GM18502 (cell line): ENCODE data around the gene USP10.
"Not testable (repeated sequence)": the region's sequence is repeated elsewhere in the genome, so short reads cannot be mapped to it uniquely, and the experiment has no call there.

Experiments used
- ATAC-seq: cut with Tn5 transposase; IDR thresholded peaks from one replicate; pipeline ENCODE4 v1.9.1; 2021; ENCODE audit warnings: mild to moderate bottlenecking; ENCODE audit not compliant: unreplicated experiment, poor library complexity

The USP10 gene

DNA sequence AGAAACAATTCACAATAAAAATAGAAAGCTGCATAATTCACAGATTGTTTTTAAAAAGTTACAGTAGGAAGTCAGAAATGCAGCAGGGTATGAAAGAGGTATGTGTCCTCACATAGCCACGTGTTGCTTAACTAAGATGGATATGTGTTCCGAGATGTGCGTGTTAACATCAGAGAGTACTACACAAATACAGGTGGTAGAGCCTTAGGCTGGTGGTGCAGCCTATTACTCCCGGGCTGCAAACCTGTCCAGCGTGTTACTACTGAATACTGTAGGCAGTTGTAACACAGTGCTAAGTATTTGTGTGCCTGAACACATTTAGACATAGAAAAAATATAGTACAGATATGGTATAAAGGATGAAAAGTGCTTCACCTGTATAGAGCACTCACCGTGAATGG, 46.4 kb downstream of the USP10 start:
- ATAC-seq = no peak

DNA sequence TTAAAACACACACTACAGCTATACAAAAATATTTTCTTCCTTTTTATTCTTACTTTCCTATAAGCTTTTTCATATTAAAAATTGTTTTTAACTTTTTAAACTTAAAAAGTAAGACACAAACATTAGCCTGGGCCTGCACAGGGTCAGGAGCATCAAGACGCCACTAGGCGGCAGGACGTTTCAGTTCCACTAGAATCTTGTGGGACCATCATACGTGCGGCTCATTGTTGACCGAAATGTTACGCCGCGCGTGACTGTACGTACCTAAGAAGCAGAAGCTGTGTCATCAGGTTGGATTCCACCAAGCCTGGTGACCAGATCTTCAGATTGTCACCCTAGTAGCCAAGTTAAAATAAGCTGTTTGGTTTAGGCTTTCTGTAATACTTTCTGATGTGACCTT, 47.1 kb downstream of the USP10 start:
- no peak for ATAC-seq

DNA sequence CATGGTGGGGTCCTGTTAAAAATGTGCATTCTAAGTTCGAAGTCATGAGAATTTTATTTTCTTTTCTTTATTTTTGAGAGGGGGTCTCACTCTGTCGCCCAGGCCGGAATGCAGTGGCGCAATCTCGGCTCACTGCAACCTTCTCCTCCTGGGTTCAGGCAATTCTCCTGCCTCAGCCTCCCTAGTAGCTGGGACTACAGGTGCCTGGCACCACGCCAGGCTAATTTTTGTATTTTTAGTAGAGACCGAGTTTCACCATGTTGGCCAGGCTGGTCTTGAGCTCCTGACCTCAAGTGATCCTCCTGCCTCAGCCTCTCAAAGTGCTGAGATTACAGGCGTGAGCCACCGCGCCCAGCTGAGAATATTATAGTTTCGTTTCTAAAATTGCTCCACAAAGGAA, 48.4 kb downstream of the USP10 start:
- ATAC-seq = not testable (repeated sequence)

DNA sequence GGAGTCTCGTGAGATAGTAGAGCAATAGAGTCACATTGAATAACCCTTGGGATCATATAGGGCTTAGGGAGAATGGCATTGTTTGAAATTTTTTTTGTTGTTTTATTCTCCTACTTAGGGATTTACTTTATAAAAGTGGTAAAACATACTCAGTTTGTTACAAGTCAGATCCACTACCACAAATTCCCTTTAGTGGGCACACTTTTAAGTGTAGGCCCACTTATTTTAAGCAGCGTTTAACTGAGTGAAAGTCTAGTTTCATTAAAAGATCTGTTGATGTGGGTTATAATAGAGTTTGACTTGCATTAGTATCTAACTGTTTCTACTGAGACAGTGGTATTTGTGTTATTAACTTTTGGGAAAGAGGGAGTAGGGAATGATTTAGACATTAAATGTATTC, 49.3 kb downstream of the USP10 start:
- no peak for ATAC-seq

DNA sequence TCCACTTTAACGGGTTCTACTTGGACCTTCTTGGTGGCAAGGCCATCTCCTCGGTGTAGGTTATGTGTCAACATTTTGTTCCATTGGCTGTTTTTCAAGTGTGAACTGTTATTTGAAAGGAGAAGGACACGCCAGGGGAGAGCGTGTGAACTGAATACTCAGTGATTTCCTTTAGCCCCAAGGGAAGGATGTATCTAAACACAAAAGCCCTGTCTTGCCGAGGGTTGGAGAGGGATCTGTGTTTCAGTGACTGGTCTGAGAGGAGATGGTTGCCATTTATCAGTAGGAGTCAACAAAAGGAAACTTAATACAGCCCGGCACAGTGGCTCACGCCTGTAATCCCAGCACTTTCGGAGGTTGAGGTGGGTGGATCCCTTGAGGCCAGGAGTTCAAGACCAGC, 50.0 kb downstream of the USP10 start:
- no peak for ATAC-seq

DNA sequence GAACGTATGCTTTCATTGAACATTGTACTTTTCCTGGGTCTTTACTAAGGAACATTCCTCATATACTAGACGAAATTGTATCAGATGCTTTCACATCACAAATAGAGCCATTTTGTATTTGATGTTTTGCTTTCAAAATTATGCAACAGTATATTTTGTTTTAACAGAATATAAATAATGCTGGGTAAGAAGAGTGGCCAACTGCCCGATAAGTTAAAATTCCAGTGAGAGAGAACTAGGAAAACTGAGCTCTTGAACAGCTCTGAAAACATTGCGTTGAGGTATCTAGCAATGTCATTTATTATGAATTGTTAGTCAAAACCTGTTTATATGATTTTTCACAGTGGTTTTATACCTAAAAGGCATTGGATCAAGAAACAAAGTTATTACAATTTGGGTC, 50.8 kb downstream of the USP10 start:
- no peak for ATAC-seq

DNA sequence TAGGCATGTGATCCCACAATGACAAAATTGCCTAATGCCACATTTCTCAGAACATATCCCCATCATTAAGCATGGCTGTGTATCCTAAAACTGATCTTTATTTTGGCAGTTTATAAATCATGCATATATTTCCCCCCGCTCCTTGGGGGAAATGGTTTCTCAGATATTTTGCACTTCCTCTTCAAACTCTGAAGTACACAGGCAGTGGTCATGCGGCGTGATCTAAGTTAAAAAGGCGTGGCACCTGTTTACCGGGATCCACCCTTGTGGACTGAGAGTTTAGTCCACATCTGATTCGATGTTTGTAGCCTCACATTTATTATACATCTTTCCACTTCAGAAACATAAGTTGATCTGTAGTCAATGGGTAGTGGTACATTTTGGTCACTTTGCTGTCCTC, 51.4 kb downstream of the USP10 start:
- ATAC-seq = no peak

DNA sequence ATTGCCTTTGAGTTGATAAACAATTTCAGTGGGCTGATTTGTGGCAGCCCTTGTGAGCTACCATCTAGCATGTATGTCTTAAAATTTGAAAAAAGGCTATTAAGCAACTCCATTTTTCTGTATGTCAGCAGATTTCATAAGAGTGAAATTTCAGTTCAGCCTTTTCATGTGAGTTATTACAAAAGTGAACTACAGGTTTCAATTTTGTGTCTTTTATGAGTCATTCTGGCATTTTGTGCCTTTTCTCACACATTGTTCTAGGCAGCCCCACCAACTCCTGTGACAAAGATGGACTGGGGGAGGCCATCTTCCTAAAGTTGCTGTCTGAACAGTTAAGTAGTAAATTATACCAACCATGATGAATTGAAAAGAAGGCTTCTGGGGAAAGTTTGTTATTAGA, 52.1 kb downstream of the USP10 start:
- ATAC-seq = no peak

DNA sequence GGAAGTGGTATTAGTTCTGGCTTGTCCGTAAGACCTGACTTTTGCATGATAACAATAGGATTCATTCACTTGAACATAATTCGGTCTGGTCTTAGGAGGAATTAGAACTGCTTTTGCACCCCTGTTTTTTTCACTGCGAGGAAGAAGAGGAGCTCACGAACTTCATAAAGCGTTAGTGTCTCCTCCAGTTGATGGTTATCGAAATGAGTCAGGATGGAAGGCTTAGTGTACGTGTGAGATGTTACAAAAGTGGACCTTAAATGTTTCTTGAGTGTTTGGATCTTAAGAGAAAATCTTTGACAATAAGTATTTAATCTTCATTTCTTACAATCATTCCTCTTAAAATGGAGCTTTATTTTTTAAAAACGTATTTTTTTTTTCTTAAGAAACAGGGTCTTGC, 52.8 kb downstream of the USP10 start:
- ATAC-seq = no peak

DNA sequence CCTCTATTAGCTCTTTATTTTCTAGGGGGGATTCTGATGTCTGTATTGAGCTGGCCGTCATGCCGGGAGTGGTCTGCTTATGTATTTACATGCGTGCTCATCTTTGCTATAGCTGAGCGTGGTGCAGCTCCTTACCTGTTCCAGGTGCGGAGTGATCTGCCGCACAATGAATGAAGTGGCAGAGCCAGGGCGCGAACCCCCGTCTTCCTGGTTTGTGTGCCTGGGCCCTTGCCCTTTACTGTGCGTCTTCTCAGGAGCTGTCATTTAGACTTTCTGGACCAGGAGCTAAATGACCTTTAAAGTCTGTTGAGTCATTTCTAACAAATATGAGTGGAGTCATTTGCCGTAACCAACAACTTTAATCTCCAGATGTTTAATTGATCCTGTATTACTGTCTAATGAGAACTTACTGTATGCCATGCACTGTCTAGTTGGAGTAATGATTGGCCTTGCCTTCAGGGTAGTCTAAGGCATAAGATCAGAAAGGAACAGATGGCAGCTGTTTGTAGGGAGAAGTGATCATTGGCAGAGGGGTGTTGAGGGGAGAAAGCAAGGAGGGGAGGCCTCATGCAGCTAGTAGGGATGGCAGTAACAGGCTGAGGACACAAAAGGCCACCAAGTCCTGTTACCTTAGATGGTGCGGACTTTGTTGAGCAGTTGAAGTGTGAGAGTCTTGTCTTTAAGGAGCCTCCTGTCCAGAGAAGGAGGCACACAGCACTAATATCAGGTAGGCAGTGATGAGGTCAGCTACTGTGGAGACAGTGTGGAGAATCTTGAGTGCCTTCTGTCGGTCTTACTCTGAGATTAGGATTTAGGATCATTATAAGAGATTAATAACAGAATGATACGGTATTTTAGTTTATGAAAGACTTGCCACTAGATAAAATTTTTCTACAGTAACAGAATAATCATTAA, 53.9 kb downstream of the USP10 start:
- ATAC-seq = no peak

DNA sequence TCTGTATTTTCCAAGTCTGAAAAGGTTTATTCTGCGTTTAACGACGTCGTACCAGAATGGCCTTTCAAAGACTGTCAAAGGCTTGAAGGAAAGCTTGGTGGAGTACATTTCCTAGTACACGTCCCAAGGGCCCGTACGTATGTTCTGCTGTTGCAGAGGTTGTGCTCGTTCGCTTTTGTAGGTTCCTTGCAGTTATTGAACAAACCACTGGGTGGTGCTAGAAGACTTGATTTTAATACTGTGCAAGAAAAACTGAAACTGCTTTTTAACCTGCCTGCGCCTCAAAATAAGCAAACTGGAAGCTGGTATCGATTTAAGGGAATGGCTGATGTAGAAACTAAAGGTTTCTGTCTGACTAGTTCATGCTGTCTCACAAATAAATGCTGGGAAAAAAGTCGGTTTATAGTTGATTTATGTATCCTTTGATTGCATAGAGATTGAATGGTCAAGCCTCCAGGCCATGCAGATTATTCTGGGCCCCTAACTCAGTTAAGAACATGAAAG, 54.6 kb downstream of the USP10 start:
- ATAC-seq = peak; percentile 69

DNA sequence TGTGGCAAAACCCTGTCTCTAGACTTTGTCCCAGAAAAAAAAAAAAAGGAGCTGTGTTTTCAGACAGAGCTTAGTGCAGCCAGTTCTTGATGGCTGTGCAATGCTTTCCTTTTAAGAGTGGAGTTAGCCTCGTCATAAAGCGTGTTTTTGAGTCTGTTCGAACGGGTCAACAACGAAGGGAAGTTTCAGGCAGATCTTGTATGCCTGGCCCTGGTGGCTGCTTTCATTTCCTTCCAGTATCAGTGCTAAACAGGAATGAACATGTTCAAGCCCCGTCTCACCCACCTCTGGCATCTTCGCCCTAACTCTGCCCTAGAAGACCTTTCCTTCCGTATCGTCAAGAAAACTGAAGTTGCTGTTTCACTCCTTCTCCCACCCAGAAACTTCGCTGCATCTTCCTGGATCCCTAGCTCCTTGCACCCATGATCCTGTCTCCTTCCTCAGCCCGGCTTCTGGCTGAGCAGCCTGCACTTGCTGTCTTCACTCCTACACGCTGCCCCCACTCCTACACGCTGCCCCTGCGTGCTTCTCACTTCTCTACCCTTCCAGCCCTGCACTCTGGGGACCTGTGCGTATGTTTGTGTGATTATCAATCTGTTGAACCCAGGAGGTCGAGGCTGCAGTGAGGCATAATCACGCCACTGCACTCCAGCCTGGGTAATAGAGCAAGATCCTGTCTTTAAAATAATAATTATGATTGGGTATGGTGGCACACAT, 55.3 kb downstream of the USP10 start:
- no peak for ATAC-seq

DNA sequence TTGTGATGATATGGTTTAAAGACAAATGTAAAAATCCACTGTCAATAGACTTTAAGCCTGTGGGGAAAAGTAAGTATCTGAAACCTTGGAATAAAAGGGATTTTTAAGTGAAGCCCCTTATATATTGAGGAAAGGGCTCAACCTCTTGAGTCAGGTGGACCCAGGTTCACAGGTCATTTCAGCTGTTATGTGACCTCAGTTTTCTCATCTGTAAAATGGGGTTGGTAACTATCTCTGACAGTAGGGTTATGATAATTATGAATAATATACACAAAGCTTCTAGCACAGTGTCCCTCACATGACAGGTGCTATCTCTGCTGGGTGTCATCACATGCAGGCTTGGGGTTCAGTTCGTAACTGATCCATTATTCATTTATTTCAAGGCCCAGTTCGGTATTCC, 57.0 kb downstream of the USP10 start:
- ATAC-seq = no peak

DNA sequence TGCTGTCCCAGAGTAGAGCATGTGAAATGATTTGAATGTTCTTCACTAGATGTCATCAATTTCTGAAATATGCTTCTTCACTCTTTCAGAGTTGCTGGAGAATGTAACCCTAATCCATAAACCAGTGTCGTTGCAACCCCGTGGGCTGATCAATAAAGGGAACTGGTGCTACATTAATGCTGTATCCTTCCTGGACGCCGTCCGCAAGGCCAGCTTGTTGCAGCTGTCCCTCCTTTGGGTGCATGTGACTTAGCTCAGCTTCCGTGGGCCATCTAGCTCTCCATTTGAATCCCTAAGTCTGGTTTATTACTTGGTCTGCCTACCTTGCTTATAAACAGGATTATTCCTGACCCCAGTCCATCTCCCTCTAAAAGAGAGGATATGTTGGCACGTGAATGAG, 58.8 kb downstream of the USP10 start:
- ATAC-seq = no peak

DNA sequence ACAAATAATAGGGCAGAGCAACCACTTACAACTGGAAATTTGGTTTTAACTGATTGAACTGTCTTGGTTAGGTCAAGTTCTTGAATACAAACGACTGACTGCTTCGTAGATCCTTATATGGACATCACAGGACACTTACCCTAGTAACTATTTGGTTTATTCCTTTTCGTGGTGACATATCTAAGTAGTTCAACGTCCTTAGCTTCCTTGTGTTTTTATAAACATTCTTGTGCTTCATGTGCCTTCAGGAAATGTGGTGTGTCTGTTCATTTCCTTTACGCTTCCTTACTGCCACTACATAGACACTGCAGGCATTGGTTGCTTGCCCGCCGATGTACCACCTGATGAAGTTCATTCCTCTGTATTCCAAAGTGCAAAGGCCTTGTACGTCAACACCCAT, 59.3 kb downstream of the USP10 start:
- ATAC-seq = no peak

DNA sequence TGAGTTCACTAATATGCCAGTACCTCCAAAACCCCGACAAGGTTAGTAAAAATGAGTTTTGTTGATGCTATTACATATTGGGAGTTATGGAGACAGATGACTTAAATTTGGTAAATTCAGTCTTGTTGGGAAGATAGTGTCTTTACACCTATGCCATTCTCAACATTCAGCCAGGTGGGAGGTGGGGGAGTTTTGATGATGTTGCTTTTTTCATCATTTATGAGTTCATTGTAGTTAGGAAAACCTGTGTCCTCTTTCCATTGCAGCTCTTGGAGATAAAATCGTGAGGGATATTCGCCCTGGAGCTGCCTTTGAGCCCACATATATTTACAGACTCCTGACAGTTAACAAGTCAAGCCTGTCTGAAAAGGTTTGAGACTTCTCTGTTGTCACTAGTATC, 60.1 kb downstream of the USP10 start:
- ATAC-seq = no peak

DNA sequence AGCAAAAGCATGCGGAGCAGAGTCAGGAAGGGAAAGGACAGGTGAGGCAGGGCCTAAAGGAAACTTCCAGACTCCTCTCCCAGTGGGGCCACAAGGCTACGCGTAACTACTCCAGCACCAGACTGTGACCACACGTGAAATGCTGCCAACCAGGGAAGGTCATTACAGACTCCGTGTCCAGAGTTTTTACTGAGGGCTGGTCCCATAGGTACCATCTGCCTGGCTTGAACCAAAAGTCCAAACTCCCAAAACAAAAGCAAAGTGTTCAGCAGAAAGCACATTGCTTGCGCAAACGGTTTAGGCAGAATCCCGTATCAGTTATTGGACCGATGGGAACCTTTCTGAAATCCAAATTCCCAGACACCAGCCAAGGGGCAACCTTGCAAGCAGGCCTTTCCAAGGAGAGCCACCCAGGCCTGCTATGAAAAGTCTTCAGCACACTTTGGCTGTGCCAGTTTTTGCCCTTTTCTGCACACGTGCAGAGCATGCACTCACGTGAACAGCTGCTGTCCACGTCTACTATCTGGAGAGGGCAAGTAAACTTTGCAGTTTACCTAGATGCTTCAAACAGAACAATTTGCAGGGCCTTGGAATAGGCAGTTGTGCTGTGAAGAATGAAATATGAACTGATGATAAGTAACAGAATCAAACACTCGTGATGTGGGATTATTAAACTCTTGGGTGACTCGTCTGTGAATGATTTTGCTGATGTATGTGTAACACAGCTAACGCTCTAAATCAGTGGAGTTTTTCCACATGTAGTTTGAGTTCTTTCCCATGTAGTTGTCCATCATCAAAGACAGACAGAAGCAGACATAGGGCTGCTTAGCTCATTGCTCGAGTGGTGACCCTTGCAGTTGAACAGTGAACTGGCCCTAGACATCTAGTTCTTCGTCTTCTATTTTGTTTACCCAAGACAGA, 61.9 kb downstream of the USP10 start:
- ATAC-seq = no peak

DNA sequence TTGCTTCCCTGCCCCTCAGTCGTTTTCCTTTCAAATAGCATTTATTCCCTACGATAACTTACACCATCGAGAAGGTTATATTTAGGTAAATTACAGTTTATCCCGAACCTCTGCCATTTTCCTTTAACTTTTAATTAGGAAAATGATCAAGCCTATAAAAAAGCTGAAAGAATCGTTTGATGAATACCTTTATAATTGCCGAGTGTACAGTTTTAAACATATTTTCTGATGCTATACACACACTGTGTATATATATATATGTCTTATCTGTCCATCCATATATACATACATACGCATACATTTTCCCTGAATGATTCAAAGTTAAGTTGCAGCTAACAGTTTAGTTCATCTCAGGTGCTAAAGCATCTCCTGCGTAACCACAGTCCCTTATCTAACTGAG, 63.4 kb downstream of the USP10 start:
- no peak for ATAC-seq

DNA sequence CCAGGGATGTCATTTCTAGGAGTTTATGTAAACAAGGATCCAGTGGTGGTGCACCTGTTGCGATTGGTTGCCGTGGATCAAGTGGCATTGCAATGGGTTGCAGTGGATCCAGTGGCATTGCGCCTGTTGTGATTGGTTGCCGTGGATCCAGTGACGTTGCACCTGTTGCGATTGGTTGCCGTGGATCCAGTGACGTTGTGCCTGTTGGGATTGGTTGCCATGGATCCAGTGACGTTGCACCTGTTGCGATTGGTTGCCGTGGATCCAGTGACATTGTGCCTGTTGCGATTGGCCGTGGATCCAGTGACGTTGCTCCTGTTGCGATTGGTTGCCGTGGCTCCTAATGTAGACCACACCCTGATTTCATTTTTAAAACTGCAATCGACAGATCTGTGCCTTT, 63.8 kb downstream of the USP10 start:
- no peak for ATAC-seq

DNA sequence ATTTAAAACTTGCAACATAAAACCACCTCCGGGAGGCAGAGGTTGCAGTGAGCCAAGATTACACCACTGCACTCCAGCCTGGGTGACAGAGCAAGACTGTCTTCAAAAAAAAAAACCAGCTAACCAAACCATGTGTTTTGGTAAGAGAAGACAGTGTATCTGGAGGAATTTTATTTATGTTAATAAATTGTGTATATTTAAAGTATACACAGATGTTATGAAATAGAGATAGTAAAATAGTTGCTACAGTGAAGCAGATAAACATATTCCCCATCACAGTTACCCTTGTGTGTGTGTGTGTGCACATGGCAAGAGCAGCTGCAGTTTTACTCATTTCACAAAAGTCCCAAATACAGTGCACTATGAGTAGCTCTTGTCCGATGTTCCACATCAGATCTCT, 65.2 kb downstream of the USP10 start:
- ATAC-seq = no peak
